GM23338 (cell line): ENCODE measurements around the gene HMCN2. TPM values are rescaled to one million over a fixed set of nuclear protein-coding genes. Genes with fewer than 3 reads are reported as not detected.

Experiments used
- polyA plus RNA-seq: library from polyadenylated mRNA; unstranded; fragments of >200 nt; fragmentation: Nextera tagmentation; extraction: Ambion mirVana; gene quantifications from 2 replicates; pipeline ENCODE4 v1.2.1, GENCODE V29; 2016
- small RNA-seq: library from RNA; depleted of rRNA; stranded (forward); fragments of <200 nt; gene quantifications from one replicate; pipeline ENCODE3, GENCODE V24; 2014; ENCODE audit warnings: low replicate concordance
- total RNA-seq: library from RNA; depleted of rRNA; stranded (reverse); fragments of >200 nt; shearing (Covaris generic); gene quantifications from 2 replicates; pipeline ENCODE4 v1.2.3, GENCODE V29; 2014; rRNA removed

Gene HMCN2
- total and polyA plus RNA-seq, 2 experiments from 2014 or later, result 1.3 to 4.7 TPM

Small RNA genes lying within 50 kb of the gene (small RNA-seq; reads per million reads assigned to genes)
- not detected for gene RN7SL665P

Other genes with a start within 250 kb of the HMCN2 start
- gene FNBP1, start 222.6 kb upstream of the HMCN2 start, total RNA-seq, result 25.0 and 28.8 TPM in 2 replicates
- 26.6 and 27.4 TPM in 2 replicates for gene FNBP1, start 222.6 kb upstream of the HMCN2 start, polyA plus RNA-seq
- gene GPR107, start 211.9 kb upstream of the HMCN2 start, total RNA-seq, result 18.4 and 30.7 TPM in 2 replicates
- 6.2 and 7.3 TPM in 2 replicates for gene GPR107, start 211.9 kb upstream of the HMCN2 start, polyA plus RNA-seq
- 28.8 and 34.3 TPM in 2 replicates for gene NCS1, start 93.4 kb upstream of the HMCN2 start, total RNA-seq
- gene NCS1, start 93.4 kb upstream of the HMCN2 start, polyA plus RNA-seq, result 8.2 and 10.3 TPM in 2 replicates
- 98.1 and 103 TPM in 2 replicates for gene ASS1, start 179.2 kb downstream of the HMCN2 start, total RNA-seq
- 65.8 and 72.5 TPM in 2 replicates for gene ASS1, start 179.2 kb downstream of the HMCN2 start, polyA plus RNA-seq